Activated B cell treated with CpG ODN at 0.5 μM for 24 hours (primary cell): ENCODE data around the gene MAB21L4. TPM values are rescaled to one million over a fixed set of nuclear protein-coding genes. Genes with fewer than 3 reads are reported as not detected.

Source experiments
- ATAC-seq: fragments of 200-7000 bp; cut with Tn5 transposase; one replicate; pipeline ENCODE4 v1.10.0; 2021; ENCODE audit warnings: low read depth, mild to moderate bottlenecking, moderate library complexity
- CTCF ChIA-PET: fragments of 350-600 bp; sonication (Branson Sonifier 250); formaldehyde crosslinking; loops from one replicate; lab custom pipeline; 2021; ENCODE audit warnings: antibody characterized with exemption; lab: Charles Lee
- POLR2A ChIA-PET: fragments of 350-600 bp; sonication (Branson Sonifier 250); formaldehyde crosslinking; loops from one replicate; lab custom pipeline; 2021; ENCODE audit warnings: antibody characterized with exemption; lab: Charles Lee
- DNase-seq: peaks from one replicate; pipeline ENCODE4 v3.0.0; 2022
- H3K27ac Mint-ChIP-seq: one replicate; pipeline ENCODE4 v1.8.0; 2020; ENCODE audit warnings: mixed read lengths
- H3K27me3 Mint-ChIP-seq: one replicate; pipeline ENCODE4 v1.8.0; 2021; ENCODE audit warnings: mixed read lengths
- H3K36me3 Mint-ChIP-seq: one replicate; pipeline ENCODE4 v1.8.0; 2021; ENCODE audit warnings: low read depth, mixed read lengths
- H3K4me1 Mint-ChIP-seq: one replicate; pipeline ENCODE4 v1.8.0; 2021; ENCODE audit warnings: mixed read lengths
- H3K4me3 Mint-ChIP-seq: one replicate; pipeline ENCODE4 v1.8.0; 2020; ENCODE audit warnings: mild to moderate bottlenecking, mixed read lengths
- H3K9me3 Mint-ChIP-seq: one replicate; pipeline ENCODE4 v1.8.0; 2020; ENCODE audit warnings: mixed read lengths
- intact Hi-C: fragments of 100-400 bp; cut with micrococcal nuclease; formaldehyde crosslinking; loops from one replicate; pipeline ENCODE4 v1.15.1; 2024
- total RNA-seq: library from RNA; stranded (reverse); gene quantifications from 2 replicates; pipeline ENCODE4 v1.2.3, GENCODE V29; 2022
- TF ChIP-seq, protein P1 (sequence below): fragments of 200-600 bp; IDR thresholded peaks from one replicate; pipeline ENCODE4 v1.8.0; 2022; ENCODE audit warnings: antibody characterized with exemption, mild to moderate bottlenecking

The MAB21L4 gene
- total RNA-seq, 1 donor from 2014 or later, result not detected

DNA sequence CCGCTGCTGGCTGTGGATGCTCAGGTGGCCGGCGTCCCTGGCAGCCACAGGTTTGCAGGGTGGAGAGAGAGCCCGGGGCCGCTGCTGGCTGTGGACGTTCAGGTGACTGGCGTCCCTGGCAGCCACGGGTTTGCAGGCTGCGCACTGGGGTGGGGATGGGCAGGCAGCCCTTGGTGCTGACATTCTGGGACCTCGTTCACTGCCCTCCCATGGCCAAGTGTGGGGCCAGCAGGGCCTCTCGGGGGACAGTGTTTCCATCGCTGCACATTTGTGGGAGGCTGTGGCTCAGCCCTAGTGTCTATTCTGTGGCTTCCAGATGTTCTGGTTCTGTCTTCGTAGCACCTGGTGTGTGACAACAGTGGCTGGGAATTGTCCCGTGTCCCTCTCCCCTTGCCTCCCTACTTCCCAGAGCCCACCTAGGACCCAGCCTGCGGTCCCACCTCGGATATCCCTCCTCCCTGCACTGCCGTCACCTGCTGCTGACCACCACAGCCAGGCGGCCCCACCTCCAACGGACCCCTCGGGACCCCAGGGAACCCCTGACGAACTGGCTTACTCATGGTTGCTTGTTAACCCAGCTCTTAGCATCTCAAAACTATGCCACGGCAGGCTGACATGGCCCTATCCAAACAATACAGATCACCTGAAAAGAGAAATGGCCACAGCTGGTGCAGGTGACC is 11.1 kb upstream of the MAB21L4 start:
- intact Hi-C loops, result no loop called here
- Mint-ChIP-seq H3K27ac (no peak overlapping the region), H3K4me3 (no peak overlapping the region), H3K4me1 (no peaks in the 10 kb centered on the region), H3K36me3 (no peaks in the 10 kb centered on the region), H3K9me3 (no peaks in the 10 kb centered on the region), H3K27me3 (peaks cover 16% of the 10 kb centered on the region)
- DNase-seq, result no peak
- no peak for ATAC-seq
- TF ChIP-seq, protein P1, sequence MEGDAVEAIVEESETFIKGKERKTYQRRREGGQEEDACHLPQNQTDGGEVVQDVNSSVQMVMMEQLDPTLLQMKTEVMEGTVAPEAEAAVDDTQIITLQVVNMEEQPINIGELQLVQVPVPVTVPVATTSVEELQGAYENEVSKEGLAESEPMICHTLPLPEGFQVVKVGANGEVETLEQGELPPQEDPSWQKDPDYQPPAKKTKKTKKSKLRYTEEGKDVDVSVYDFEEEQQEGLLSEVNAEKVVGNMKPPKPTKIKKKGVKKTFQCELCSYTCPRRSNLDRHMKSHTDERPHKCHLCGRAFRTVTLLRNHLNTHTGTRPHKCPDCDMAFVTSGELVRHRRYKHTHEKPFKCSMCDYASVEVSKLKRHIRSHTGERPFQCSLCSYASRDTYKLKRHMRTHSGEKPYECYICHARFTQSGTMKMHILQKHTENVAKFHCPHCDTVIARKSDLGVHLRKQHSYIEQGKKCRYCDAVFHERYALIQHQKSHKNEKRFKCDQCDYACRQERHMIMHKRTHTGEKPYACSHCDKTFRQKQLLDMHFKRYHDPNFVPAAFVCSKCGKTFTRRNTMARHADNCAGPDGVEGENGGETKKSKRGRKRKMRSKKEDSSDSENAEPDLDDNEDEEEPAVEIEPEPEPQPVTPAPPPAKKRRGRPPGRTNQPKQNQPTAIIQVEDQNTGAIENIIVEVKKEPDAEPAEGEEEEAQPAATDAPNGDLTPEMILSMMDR, result no peak
- POLR2A ChIA-PET, result no interaction called here
- CTCF ChIA-PET, result no interaction called here

DNA sequence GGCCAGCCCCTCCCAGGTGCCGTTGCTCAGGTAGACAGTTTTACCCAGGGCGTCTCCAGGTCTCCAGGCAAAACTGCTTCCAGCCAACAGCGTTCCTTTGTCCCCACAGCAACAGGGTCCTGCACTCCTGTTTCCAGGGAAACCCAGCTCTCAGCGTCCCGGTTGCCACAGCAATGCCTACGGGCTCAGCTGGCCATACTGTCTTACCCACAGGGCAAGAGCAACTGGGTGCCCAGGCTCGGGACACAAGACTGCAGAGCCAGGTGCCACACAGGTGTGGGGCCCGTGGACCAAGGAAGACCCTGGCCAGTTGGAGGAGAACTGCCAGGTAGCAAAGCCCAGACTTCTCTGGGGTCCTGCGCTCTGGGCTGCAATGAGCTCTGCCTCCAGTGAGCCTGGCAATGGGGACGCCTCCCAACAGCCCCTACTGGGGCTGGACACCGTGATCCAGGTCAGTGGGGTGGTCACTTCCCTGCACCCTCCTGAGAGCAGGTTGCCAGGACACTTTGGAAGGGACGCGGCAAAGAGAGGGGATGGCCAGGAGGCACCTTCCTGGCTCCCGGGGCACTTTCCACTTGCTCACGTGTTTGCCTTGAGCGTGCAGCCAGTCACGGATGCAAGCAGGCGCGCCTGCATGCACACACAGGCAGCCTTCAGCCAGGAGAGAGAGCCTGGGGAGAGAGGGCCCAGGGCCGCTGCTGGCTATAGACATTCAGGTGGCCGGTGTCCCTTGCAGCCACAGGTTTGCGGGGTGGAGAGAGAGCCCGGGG is 10.4 kb upstream of the MAB21L4 start, which contains the start of gene CROCC2:
TSS of gene CROCC2 (plus strand) at position 196 of the 770 bp plus-strand sequence. CDS start at position 374, 178 bp downstream.
- Mint-ChIP-seq H3K27me3 (peaks cover 12% of the 10 kb centered on the region), H3K9me3 (no peaks in the 10 kb centered on the region), H3K36me3 (no peaks in the 10 kb centered on the region), H3K4me3 (no peak within 1 kb of the TSS), H3K27ac (no peak within 1 kb of the TSS), H3K4me1 (no peaks in the 10 kb centered on the region)
- TF ChIP-seq, protein P1, result no peak
- ChIA-PET POLR2A (no interaction called here), CTCF (no interaction called here)
- ATAC-seq (no peak), DNase-seq (no peak)
- intact Hi-C loops, result no loop called here

DNA sequence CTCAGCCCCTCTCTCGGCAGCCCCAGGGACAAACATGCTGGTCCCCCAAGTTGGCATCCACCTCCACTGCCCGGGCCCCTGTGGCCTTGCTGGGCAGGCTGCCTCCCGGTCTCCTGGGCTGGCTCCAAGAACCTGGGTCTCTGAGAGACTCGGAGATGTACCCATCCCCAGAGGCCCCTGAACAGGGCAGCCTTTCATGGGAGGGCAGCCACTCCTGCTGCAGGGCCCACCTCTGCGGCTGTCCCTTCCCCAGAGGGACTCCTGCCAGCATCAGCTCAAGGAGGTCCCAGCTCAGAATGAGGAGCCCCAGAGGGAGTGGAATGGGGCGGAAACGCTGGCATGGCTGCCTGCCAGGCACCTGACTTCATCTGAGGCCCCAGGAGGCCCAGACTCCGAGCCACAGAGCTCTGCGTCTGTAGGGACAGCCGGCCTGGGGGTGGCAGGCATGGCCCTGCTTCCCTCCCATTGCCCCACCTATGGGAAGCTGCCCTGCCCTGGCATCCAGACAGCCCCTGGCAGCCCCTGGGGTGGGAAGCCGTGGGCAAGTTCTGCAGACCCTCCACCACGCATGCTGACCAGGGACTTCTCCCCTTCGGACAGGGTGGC is 9.3 kb upstream of the MAB21L4 start:
- Mint-ChIP-seq H3K36me3 (no peaks in the 10 kb centered on the region), H3K27ac (no peak overlapping the region), H3K9me3 (peaks cover 3% of the 10 kb centered on the region), H3K4me1 (no peaks in the 10 kb centered on the region), H3K27me3 (peaks cover 12% of the 10 kb centered on the region), H3K4me3 (no peak overlapping the region)
- CTCF ChIA-PET, result no interaction called here
- no peak for ATAC-seq
- POLR2A ChIA-PET, result no interaction called here
- DNase-seq, result no peak
- TF ChIP-seq, protein P1, result no peak
- intact Hi-C loops, result no loop called here

DNA sequence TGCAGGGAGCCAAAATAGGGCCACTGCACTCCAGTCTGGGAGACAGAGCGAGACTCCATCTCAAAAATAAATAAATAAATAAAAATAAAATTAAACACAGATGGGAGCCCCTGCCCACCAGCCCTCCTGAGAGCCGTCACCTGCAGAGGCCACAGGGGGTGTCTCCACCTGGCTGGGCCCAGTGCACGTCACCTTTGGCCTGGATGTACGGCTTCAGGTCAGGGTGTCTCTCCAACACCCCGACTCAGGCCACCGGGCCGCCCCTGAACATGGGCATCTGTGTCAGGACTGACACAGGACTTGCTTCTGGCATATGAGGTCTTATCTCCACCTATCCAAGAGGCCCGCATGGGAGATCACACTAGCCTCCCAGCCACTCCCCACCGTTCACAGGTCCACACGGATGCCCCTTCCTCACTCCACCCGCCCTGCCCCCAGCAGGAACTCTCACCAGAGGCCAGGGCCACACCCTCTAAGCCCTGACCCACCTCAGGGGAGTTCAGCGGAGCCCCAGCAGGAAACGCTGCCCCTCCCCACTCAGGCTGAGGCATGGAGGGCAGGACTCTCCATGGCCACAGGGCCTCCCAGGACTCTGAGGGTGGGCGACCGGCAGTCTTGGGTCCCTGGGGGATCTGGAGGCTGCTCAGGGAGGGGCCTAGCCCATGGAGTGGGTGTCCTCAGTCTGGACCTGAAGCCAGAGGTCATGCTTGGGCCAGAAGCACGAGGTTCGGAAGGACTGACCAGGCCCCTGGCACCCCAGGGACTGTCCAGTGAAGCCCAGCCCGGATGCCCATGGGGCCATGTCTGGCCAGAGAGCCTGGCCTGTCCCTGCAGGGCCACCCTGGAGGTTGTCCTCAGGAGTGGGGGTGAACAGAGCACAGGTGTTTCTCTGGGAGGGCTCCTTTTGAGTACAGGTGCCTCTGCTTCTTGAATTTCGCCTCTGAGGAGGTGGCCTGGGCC is 8.5 kb upstream of the MAB21L4 start:
- DNase-seq, result no peak
- peaks cover 10% of the 10 kb centered on the region for H3K27me3 Mint-ChIP-seq
- intact Hi-C loops, result no loop called here
- no peaks in the 10 kb centered on the region for H3K36me3 Mint-ChIP-seq
- ChIA-PET POLR2A (no interaction called here), CTCF (no interaction called here)
- ATAC-seq, result no peak
- H3K4me3 Mint-ChIP-seq, result no peak overlapping the region
- H3K9me3 Mint-ChIP-seq, result peaks cover 3% of the 10 kb centered on the region
- no peaks in the 10 kb centered on the region for H3K4me1 Mint-ChIP-seq
- TF ChIP-seq, protein P1, result no peak
- no peak overlapping the region for H3K27ac Mint-ChIP-seq
